GM18861 (cell line): ENCODE results near the gene GPC3.
"Not testable (repeated sequence)": the region's sequence is repeated elsewhere in the genome, so short reads cannot be mapped to it uniquely, and the experiment has no call there.

ENCODE experiments used
- ATAC-seq: cut with Tn5 transposase; IDR thresholded peaks from one replicate; pipeline ENCODE4 v1.9.1; 2021; ENCODE audit not compliant: unreplicated experiment

Gene GPC3

GRCh38 chrX:133655275-133656265, 329.8 kb downstream of the GPC3 start:
- no peak for ATAC-seq

GRCh38 chrX:133654811-133655210, 330.6 kb downstream of the GPC3 start:
- no peak for ATAC-seq

- ATAC-seq: no peak
Observed at GRCh38 chrX:133653358-133653757, 332.0 kb downstream of the GPC3 start.

GRCh38 chrX:133652185-133652584, 333.2 kb downstream of the GPC3 start:
- no peak for ATAC-seq

- no peak for ATAC-seq
Observed at GRCh38 chrX:133650239-133650638, 335.2 kb downstream of the GPC3 start.

DNA sequence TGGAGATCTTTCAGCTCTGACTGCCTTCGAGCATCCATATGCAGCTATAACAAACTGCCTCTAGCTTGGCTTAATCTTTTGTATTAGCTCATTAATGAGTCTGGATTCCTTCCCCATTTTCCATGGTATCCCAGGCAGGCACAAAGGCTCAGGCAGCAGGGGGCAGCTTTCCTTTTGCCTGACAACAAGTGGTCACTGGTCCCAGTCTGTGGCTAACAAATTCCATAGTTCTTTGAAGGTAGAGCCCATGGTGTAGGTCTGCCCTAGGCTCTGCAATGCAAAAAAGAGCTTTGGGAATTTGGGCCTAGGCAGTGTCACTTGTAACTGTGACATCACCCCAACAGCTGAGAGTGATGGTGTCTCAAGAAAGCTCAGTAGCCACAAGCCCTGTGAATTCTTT, 335.7 kb downstream of the GPC3 start:
- ATAC-seq: no peak

DNA sequence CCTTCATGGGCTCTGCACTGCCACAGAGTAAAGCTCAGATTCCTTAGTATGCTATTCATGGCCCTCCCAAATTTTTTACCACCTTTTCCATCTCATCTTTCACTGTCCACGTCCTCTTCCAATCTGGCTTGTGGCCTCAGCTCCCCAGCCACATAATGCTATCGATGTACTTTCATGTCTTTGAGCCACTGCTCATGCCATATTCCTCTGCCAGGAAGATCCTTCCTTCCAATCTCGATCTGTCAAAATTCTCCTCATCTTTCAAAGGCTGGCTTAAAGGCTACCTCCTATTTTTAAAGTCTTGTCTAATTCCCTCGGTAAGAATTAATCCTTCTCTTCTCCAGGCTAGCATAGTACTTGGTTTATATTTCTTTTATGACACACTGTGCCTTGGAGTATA, 336.8 kb downstream of the GPC3 start:
- ATAC-seq: no peak

- no peak for ATAC-seq
Observed at GRCh38 chrX:133646719-133647116, 338.7 kb downstream of the GPC3 start.

DNA sequence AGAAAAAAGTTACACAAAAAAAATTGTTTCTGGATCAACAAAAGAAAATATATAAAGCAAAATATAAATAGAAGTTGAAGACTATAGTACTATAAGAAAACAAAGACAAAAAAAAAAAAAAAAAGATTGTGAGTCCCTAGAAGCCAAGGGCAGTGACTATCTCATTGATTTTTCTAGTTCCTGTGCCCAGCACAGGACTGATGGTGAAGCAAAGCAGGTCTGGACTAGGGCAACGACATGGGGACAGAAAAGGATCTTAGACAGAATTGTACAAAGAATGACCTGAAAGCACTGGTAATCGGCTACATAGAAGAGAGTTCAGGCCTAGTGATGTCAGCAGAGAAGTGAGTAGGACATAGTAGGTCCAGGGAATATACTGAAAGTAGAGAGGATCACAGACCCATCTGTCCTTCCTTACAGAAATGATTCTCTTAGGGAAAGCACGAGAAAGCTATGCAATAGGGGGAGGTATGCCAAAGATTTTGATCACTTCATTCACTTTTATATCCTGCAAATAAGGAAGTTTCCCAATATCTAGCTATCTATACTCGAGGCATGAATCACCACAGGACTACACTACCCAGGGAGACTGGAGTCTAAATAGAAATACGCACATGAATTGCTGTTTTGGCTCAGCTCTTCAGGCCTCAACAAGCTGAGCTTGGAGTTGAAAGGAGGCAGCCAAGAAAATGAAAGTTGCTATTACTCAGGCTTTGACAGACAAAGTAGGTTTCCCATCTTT, 339.2 kb downstream of the GPC3 start:
- no peak for ATAC-seq

DNA sequence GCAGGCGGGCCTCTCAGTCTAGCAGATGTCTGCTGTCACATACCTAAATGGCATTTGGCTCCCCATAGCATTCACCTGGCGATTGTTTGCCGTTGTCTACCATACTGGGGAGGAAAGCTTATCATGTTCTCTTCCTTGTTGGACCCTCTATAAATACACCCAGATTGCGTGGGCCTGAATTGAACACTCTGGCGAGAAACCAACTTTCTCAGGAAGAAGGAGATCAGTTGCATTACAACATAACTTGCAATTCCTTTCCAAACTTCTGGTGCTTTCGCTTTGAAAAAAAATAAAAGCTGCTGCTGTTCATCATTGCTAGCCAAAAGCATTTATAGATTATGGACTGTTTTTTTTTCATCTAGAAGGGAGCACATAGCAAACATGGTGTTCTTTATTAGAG, 340.1 kb downstream of the GPC3 start:
- ATAC-seq: no peak

DNA sequence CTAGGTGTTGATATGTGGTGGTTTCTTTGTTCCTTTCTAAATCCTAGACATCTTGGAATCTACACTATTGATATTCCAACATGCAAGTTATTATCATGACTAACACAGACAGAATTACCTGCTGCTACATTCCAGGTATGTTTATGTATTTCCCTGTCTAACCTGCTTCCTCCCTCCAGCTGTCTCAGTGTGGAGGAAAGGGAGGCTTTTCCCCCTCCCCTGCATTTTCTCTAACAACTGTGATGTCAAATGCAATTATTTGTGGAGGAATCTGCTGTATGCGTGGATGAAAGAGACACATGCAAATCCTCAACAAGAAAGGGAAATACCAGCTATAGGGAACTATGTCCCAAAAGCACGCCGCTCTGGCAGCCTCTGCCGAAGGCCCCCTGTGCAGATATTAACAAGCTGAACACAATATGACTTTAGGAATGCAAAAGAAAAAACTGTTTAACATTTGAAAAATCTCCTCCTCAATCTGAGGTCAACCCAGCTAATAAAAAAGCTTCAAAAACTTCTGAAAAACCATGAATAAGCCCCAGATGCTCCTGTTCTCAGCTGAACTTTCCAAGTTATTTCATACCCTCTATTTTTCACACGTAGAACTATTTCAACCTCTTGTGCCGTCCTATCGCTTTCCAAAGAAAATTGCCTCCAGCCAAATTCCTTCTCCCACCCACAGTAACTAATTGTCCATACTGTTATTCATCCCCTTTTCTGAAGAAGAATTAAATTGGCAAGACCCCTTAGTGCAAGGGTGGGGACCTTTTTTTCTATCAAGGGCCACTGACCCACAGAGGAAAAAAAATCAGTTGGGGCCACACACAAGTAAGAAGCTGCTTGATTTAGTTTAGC, 345.0 kb downstream of the GPC3 start:
- ATAC-seq: no peak

DNA sequence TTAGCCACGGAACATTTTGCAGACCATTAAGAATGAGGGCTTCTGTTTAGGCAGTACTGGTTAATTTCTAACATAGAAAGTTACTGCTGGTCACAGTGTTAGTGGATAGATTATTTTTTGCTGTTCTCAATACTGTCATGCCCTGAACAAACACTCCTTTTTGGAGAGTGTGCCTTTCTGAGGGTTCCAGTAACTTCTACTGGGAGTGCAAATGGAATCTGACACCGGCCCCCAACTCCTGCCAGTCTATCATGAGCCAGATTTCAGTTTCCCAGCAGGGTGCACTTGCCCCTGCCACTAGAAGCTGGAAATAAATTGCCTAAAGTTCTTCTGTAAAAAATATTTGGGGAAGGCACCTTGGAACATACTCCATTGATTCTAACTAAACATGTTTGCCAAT, 345.7 kb downstream of the GPC3 start:
- ATAC-seq: no peak

DNA sequence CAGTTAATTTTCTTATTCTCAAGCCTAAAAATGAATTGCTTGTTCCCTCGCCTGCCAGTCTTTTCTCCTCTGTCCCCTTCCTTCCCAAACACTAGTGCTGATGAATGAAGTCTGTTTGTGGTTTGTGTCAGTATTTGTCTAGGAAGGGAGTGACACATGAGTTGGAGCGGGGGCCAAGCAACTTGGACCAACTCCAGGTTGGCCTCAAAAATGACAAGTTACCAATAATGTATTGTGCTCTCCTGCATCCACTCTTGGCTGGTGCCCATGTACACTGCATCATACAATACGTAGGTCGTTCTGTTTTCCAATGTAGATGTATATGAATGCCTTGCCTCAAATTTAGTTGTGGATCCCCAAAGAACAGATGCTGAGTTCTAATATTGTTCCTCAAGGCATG, 347.1 kb downstream of the GPC3 start:
- ATAC-seq: no peak

GRCh38 chrX:133637765-133638164, 347.6 kb downstream of the GPC3 start:
- ATAC-seq: no peak

- ATAC-seq: no peak
Observed at GRCh38 chrX:133636009-133636408, 349.4 kb downstream of the GPC3 start.

DNA sequence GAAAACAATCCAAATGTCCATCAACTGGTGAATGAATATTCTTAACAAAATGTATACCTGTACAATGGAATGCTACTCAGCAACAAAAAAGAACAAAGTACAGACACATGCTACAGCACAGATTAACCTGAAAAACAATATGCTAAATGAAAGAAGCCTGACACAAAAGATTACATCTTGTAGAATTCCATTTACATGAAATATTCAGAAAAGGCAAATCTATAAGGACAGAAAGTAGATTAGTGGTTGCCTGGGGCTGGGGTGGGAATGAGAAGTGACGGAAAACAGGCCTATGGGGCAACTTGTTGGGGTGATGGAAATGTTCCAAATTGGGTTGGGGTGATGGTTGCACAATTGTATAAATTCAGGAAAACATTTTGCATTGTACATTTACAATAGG, 351.0 kb downstream of the GPC3 start:
- no peak for ATAC-seq

DNA sequence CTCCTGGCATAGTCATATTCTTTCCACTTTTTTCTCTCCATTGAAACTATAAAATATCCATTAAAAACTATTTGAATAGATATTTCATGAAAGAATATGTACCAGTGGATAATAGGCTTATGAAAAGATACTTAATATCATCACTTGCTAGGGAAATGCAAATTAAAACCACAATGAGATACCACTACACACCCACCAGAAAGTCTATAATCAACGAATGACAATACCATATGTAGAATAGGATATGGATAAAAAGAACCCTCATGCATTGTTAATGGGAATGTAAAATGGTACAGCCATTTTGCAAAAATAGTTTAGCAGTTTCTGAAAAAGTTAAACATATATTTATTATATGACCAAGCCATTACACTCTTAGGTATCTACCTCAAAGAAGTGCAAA, 351.4 kb downstream of the GPC3 start:
- no peak for ATAC-seq

DNA sequence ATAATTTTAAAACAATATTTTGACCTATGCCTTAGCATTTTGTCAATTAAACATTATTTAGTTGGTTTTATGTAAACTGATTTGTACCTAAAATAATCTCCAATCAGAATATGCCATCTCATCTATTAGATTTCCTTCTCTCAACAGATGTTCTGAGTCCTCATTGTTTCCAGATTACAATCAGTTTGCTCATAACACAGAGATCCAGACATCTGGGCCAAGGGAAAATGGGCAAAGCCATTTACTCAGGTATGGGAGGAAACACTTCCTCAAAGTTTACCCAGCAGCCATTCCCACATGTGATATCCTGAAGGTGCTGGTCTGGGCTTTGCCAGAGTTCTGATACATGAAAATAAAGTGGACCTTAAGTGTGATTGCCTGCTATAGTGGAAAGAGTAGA, 352.2 kb downstream of the GPC3 start:
- no peak for ATAC-seq

- no peak for ATAC-seq
Observed at GRCh38 chrX:133630362-133630761, 355.0 kb downstream of the GPC3 start.

DNA sequence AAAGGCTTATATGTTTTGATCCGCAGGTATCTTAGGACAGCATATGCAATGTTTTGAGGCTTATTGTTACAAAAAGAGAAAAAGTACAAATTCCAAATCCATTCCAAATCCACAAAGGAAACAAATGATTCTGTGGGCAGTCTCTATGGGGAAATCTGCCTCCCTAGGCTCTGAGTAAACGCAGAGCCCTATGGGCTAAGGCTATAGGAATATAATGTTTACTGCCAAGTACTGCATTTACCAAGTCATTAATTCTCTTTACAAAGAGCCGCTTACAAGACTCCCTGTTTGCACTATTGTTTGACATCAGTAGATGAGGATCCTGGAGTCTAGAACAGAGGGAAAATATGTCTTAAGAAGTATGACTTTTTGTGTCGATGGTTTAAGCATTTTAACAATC, 357.7 kb downstream of the GPC3 start:
- no peak for ATAC-seq

GRCh38 chrX:133621384-133621783, 364.0 kb downstream of the GPC3 start:
- ATAC-seq: not testable (repeated sequence)
